Renal cortex interstitium (tissue), 11 donors: ENCODE measurements around the gene GLIPR2. TPM values are rescaled to one million over a fixed set of nuclear protein-coding genes. Genes with fewer than 3 reads are reported as not detected.
"Not testable (repeated sequence)": the region's sequence is repeated elsewhere in the genome, so short reads cannot be mapped to it uniquely, and the experiment has no call there.

Experiments
- DNase-seq, 11 donors: peaks; one replicate each; pipeline ENCODE4 v3.0.0-alpha.2; 2013; ENCODE audit warnings: low read depth in 9 of 11, low spot score in 4 of 11; ENCODE audit errors: extremely low read depth in 1 of 11
- polyA plus RNA-seq, 3 donors: library from polyadenylated mRNA; unstranded; fragments of 120-200 nt; gene quantifications; one replicate each; pipeline ENCODE4 v1.2.1, GENCODE V29; 2013; ENCODE audit not compliant: insufficient read length in 3 of 3

The GLIPR2 gene
- polyA plus RNA-seq, 3 donors: 34.2 to 43.9 (median 40.1) TPM

DNA sequence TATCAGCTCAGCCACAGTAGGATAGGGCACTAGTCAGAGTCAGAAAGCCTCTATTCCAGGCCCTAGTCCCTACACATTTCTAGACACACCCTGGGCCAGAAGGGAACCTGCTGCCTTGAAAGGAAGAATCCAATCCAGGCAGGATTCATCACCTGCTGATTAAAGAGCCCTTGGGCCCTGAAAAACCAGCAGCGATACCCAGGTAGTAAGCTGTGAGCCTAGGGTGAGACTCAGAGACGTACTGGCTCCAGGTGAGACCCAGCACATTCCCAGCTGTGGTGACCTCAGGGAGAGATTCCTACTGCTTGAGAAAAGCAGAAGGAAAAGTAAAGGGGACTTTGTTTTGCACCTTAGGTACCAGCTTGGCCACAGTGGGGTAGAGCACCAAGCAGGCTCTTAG, 37.3 kb downstream of the GLIPR2 start:
- no peak for DNase-seq

DNA sequence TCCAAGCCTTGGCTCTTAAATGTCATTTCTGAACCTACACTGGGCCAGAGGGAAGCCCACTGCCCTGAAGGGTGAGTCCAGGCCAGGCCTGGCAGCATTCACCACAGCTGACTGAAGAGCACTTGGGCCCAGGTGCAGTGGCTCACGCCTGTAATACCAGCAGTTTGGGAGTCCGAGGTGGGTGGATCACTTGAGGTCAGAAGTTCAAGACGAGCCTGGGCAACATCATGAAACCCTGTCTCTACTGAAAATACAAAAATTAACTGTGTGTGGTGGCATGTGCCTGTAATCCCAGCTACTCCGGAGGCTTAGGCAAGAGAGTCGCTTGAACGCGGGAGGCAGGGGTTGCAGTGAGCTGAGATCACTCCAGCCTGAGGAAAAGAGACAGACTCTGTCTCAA, 37.7 kb downstream of the GLIPR2 start:
- no peak for DNase-seq

- no peak for DNase-seq
Observed at GRCh38 chr9:36174731-36175130, 38.2 kb downstream of the GLIPR2 start.

DNA sequence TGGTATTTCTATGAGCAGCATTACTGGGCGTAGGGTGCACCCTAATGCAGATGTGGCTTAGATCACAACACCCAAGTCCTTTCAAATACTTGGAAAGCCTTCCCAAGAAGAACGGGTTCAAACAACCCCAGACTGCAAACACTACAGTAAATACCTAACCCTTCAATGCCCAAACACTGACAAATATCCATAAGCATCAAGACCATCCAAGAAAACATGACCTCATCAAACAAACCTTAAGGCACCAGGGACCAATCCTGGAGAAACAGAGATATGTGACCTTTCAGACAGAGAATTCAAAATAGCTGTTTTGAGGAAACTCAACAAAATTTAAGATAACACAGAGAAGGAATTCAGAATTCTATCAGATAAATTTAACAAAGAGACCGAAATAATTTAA, 38.7 kb downstream of the GLIPR2 start:
- not testable (repeated sequence) for DNase-seq

- DNase-seq: not testable (repeated sequence)
Observed at GRCh38 chr9:36176496-36176895, 40.0 kb downstream of the GLIPR2 start.

GRCh38 chr9:36177571-36177970, 41.0 kb downstream of the GLIPR2 start:
- DNase-seq: no peak

GRCh38 chr9:36180243-36180642, 43.7 kb downstream of the GLIPR2 start:
- DNase-seq: not testable (repeated sequence)

DNA sequence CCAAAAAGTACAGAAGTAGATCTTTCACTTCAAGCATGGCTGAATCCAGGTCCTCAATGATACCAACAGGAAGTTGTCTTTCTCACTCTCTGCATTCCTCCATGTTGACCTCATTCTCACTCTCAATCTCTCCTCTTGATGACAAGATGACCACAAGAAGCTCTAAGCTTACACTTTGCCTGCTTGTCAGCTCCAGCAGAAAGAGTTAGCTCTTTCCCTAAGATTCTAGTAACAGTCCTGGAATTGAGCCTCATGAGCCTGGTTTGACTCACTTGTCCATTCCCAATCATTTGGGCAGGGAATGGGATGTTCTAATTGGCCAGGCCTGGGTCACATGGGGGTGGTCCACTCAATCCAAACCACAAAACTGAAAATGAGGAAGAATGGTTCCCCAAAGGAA, 50.9 kb downstream of the GLIPR2 start:
- no peak for DNase-seq

- DNase-seq: no peak
Observed at GRCh38 chr9:36188212-36188611, 51.7 kb downstream of the GLIPR2 start.

DNA sequence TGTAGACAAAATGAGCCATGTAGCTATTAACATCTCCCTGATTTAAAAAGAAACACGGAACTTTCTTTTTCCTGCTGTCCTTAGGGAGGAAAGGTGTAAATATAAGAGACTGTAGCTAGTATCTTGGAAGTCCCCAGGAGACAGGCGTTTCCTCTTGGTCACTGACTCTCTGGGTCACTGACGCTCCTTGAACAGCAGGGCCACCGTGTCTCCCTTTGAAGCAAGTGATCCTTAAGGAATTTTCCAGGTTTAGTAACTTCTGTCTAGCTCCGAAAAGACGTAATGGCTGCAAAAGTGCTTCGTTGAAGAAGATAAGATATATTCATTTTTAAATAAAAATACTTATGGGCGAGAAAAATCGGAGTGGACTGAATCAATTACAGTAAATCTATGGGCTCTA, 53.4 kb downstream of the GLIPR2 start:
- peak in 1 of 11 donors; percentile 7 for DNase-seq

- peak; percentile 90 to 99 (median 95) for DNase-seq
Observed at GRCh38 chr9:36190388-36191289, 54.1 kb downstream of the GLIPR2 start, which contains the start of gene CLTA. CLTA (plus strand) TSS chr9:36190921; CDS start chr9:36191057, 136 bp downstream.

DNA sequence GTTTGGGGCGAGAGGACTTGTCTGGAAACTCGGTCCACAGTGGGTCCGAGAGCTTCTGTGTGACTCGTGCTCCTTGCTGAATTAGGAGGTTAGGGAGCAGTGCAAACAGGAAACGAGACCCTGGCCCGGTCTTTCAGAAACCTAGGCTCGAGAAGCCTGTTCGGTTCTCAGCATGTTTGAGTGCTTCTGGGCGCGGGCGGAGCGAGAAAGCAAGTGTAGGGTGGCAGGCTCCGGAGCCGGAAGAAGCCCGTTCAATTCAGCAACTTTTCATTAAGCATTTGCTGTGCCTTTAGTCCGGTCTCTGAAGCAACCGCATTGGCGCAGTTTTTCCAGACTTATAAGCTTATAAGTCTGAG, 54.7 kb downstream of the GLIPR2 start:
- peak in 1 of 11 donors; percentile 5 for DNase-seq

GRCh38 chr9:36191686-36192085, 55.2 kb downstream of the GLIPR2 start:
- peak in 1 of 11 donors; percentile 7 for DNase-seq

DNA sequence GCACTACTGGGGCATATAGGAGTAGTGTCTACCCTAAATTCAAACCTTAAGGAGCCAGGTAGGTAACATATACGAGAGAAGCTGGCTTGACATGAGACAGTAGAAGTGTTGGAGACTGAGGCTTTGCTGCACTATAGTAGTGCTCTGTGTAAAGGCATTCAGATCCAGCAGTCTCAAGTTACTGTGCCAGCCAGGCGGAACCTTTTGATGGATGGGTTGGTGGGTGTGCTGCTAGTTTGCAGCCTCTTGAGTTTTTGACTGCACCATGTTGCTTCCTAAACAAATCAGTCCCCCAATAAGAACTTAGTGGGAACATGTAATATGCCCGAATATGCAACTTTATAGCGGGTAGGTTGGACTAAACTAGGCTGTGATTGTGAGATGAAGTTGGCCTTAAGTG, 55.7 kb downstream of the GLIPR2 start:
- DNase-seq: peak in 1 of 11 donors; percentile 45

DNA sequence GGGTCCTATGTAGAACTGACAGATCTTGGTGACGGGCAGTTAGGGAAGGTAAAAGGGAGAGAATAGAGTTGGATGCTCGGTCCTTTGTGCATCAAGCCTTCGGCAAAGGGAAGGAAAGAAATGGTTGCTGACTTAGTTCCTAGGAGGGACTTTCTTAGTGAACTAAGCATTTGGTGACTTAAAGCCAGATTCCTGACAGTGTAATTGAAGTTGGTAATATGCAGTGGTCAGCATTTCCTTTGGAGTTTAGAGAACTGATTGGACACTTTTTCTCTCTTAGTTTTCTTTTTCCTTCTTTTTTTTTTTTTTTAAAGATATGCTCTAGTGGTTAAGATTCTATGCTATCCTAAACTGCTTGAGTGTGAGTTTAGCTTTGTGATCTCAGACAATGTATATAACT, 56.5 kb downstream of the GLIPR2 start:
- DNase-seq: no peak

DNA sequence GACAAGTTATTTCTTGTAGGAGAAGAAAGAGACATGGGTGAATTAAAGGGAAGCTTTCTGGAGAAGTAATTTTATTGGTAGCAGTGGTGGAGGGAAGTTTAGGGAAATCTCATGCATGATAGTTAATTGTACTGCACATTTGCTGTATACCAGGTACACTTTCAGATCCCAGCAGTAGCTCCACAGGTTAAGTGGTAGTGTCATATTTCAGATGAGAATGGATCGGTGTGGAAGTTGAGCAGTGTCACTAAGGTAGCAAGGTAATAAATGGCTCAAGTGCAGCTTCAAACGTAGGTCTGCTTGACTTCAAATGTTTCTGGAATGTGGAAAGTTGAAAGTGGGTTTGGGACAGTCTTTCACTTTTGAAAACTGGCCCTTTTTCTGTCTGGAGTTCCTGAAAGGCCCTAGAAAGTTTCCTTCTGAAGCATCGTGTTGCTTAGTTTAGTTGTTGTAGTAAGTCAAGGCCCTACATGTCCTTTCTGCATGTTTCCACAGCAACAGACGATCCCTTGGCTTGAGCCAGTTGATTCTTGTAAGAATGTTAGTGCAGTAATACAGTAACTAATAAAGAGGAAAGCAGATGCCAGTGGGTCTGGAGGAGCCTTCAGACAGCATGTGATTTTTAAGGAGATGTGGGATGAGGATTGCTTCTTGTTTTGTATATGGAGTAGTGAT, 57.9 kb downstream of the GLIPR2 start:
- peak in 1 of 11 donors; percentile 31 for DNase-seq

GRCh38 chr9:36204906-36205547, 68.5 kb downstream of the GLIPR2 start:
- DNase-seq: no peak

DNA sequence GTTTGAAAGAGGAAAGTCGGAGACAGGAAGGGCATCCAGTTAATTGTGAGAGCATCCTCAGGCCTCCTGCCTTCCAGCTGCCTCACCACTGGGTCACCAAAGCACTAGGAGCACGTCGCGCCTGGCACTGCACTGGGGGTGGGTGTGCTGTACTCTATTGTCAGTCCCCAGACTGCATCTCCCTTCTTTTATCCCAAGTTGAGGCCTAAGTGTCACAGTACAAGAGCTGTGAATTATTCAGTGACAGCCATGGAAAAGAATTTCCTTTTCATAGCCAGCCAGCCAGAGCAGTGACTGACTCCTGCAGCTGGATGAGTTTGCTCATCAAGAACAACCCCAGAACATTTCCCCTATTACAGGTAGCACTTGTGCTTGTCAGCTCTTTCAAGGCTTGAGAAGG, 70.5 kb downstream of the GLIPR2 start:
- no peak for DNase-seq

GRCh38 chr9:36207546-36208012, 71.0 kb downstream of the GLIPR2 start:
- no peak for DNase-seq
